HCT116 (cell line): ENCODE measurements around the gene DNM1.

ENCODE experiments used
- CEBPB ChIP-seq: IDR thresholded peaks from 2 replicates; pipeline ENCODE4 v1.6.1; 2012; ENCODE audit warnings: low read depth
- EZH2 ChIP-seq: fragments of 200-600 bp; sonication (generic); IDR thresholded peaks from 2 replicates; pipeline ENCODE4 v1.6.1; 2017; ENCODE audit warnings: antibody characterized with exemption, mixed run types
- POLR2A ChIP-seq: IDR thresholded peaks from 2 replicates; pipeline ENCODE4 v1.7.0; 2011; ENCODE audit warnings: borderline replicate concordance; ENCODE audit not compliant: insufficient read depth, insufficient read length; ENCODE audit errors: extremely low read depth
- POLR2AphosphoS5 ChIP-seq: IDR thresholded peaks from 2 replicates; pipeline ENCODE4 v1.6.1; 2011; ENCODE audit warnings: mild to moderate bottlenecking, low read depth, low read length, moderate library complexity
- SP1 ChIP-seq: IDR thresholded peaks from 2 replicates; pipeline ENCODE4 v1.6.1; 2012; ENCODE audit warnings: low read depth
- SRF ChIP-seq: IDR thresholded peaks from 2 replicates; pipeline ENCODE4 v1.6.1; 2012; ENCODE audit warnings: low read depth
- TCF7L2 ChIP-seq: IDR thresholded peaks from 2 replicates; pipeline ENCODE4 v1.7.0; 2011; ENCODE audit warnings: borderline replicate concordance, inconsistent platforms; ENCODE audit not compliant: insufficient read depth, insufficient read length; ENCODE audit errors: extremely low read depth
- YY1 ChIP-seq: IDR thresholded peaks from 2 replicates; pipeline ENCODE4 v1.6.1; 2011; ENCODE audit warnings: low read length, low read depth, moderate library complexity, mild to moderate bottlenecking; ENCODE audit not compliant: insufficient replicate concordance; ENCODE audit errors: extremely low read depth
- ZNF274 ChIP-seq: fragments of 200-500 bp; sonication (Bioruptor generic); IDR thresholded peaks from 2 replicates; pipeline ENCODE4 v1.6.1; 2014; ENCODE audit warnings: mild to moderate bottlenecking, low read depth, low read length, inconsistent platforms
- TF ChIP-seq, protein P1 (sequence below), 3 experiments: fragments of 200-600 bp in 1 of 3; sonication (generic) in 1 of 3; IDR thresholded peaks in 2 of 3; conservative IDR thresholded peaks in 1 of 3; 2 replicates each; pipeline ENCODE4 v1.5.1; 2012 to 2017; ENCODE audit warnings: low read depth in 2 of 3, low read length in 2 of 3, antibody characterized with exemption in 1 of 3, borderline replicate concordance in 1 of 3, control low read depth in 1 of 3, mild to moderate bottlenecking in 1 of 3, mixed read lengths in 1 of 3, mixed run types in 1 of 3, moderate library complexity in 1 of 3; ENCODE audit not compliant: insufficient read depth in 1 of 3
- TF ChIP-seq, protein P2 (sequence below): IDR thresholded peaks from 2 replicates; pipeline ENCODE4 v1.6.1; 2012
- TF ChIP-seq, protein P3 (sequence below): IDR thresholded peaks from 2 replicates; pipeline ENCODE4 v1.6.1; 2012
- TF ChIP-seq, protein P4 (sequence below): IDR thresholded peaks from 2 replicates; pipeline ENCODE4 v1.6.1; 2012; ENCODE audit warnings: low read depth
- TF ChIP-seq, protein P5 (sequence below): IDR thresholded peaks from 2 replicates; pipeline ENCODE4 v1.6.1; 2011; ENCODE audit warnings: mild to moderate bottlenecking, low read length, moderate library complexity; ENCODE audit not compliant: insufficient replicate concordance; ENCODE audit errors: extremely low read depth

DNA sequence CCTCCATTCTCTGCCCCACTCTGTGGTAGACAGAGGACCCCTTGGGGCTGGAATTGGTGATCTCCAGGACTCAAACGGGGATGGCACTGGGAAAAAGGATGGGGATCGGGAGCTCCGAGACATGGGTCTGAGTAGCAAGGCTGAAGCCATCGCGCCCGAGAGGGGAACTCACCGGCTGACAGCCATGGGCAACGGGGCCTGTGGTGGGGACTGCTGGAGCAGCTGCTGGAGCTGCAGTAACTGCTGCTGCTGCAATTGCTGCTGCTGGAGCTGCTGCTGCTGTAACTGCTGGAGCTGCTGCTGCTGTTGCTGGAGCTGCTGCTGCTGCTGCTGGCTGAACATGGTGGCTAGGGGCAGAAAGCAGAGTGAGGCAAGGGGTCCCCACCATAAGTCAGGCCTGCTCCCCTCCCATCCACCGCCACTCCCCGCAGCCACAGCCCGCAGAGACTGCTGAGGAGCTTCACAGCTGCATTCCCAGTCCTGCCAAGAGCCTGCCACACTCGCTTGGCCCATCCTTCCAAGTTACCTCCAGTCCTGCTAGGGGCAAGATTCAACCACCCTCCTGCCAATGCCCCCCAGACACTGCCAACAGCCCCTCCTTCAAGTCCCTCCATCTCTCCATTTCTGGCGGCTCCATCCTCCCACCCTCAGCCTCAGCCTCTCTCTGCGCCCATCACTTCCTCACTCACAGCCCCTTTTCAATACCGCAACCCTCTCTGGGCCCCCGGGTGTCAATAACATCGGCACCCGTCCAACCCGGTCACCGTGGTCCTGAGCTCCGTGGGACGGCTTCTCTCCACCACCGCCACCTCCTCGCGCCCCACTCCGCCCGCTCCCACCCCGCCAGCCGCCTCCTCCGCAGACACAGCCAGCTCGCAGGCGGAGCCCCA is 12.4 kb upstream of the DNM1 start:
- TF ChIP-seq, protein P1, sequence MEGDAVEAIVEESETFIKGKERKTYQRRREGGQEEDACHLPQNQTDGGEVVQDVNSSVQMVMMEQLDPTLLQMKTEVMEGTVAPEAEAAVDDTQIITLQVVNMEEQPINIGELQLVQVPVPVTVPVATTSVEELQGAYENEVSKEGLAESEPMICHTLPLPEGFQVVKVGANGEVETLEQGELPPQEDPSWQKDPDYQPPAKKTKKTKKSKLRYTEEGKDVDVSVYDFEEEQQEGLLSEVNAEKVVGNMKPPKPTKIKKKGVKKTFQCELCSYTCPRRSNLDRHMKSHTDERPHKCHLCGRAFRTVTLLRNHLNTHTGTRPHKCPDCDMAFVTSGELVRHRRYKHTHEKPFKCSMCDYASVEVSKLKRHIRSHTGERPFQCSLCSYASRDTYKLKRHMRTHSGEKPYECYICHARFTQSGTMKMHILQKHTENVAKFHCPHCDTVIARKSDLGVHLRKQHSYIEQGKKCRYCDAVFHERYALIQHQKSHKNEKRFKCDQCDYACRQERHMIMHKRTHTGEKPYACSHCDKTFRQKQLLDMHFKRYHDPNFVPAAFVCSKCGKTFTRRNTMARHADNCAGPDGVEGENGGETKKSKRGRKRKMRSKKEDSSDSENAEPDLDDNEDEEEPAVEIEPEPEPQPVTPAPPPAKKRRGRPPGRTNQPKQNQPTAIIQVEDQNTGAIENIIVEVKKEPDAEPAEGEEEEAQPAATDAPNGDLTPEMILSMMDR (IDR thresholded peaks at IDR 0.05 in 2 of 3, conservative IDR thresholded peaks at IDR 0.05 in 1 of 3; ENCODE audit: borderline replicate concordance in 1 of 3, insufficient read depth in 1 of 3, low read depth in 2 of 3, low read length in 2 of 3), result no peak
- TF ChIP-seq, protein P2, sequence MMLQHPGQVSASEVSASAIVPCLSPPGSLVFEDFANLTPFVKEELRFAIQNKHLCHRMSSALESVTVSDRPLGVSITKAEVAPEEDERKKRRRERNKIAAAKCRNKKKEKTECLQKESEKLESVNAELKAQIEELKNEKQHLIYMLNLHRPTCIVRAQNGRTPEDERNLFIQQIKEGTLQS, result no peak
- TF ChIP-seq EZH2 (no peak), YY1 (no peak), POLR2A (no peak), CEBPB (no peak), TCF7L2 (no peak), ZNF274 (no peak), POLR2AphosphoS5 (no peak), SRF (no peak), SP1 (no peak)
- TF ChIP-seq, protein P3, sequence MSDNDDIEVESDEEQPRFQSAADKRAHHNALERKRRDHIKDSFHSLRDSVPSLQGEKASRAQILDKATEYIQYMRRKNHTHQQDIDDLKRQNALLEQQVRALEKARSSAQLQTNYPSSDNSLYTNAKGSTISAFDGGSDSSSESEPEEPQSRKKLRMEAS, result no peak
- TF ChIP-seq, protein P4, sequence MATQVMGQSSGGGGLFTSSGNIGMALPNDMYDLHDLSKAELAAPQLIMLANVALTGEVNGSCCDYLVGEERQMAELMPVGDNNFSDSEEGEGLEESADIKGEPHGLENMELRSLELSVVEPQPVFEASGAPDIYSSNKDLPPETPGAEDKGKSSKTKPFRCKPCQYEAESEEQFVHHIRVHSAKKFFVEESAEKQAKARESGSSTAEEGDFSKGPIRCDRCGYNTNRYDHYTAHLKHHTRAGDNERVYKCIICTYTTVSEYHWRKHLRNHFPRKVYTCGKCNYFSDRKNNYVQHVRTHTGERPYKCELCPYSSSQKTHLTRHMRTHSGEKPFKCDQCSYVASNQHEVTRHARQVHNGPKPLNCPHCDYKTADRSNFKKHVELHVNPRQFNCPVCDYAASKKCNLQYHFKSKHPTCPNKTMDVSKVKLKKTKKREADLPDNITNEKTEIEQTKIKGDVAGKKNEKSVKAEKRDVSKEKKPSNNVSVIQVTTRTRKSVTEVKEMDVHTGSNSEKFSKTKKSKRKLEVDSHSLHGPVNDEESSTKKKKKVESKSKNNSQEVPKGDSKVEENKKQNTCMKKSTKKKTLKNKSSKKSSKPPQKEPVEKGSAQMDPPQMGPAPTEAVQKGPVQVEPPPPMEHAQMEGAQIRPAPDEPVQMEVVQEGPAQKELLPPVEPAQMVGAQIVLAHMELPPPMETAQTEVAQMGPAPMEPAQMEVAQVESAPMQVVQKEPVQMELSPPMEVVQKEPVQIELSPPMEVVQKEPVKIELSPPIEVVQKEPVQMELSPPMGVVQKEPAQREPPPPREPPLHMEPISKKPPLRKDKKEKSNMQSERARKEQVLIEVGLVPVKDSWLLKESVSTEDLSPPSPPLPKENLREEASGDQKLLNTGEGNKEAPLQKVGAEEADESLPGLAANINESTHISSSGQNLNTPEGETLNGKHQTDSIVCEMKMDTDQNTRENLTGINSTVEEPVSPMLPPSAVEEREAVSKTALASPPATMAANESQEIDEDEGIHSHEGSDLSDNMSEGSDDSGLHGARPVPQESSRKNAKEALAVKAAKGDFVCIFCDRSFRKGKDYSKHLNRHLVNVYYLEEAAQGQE, result no peak
- TF ChIP-seq, protein P5, sequence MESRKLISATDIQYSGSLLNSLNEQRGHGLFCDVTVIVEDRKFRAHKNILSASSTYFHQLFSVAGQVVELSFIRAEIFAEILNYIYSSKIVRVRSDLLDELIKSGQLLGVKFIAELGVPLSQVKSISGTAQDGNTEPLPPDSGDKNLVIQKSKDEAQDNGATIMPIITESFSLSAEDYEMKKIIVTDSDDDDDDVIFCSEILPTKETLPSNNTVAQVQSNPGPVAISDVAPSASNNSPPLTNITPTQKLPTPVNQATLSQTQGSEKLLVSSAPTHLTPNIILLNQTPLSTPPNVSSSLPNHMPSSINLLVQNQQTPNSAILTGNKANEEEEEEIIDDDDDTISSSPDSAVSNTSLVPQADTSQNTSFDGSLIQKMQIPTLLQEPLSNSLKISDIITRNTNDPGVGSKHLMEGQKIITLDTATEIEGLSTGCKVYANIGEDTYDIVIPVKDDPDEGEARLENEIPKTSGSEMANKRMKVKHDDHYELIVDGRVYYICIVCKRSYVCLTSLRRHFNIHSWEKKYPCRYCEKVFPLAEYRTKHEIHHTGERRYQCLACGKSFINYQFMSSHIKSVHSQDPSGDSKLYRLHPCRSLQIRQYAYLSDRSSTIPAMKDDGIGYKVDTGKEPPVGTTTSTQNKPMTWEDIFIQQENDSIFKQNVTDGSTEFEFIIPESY, result no peak
